Activated naive CD4-positive, alpha-beta T cell treated with anti-CD3 and anti-CD28 coated beads, Interleukin-2, amount 50 U/mL, for 24 hours (primary cell): ENCODE results near the gene PREB.

Source experiments
- H3K27ac Mint-ChIP-seq: one replicate; pipeline ENCODE4 v1.8.0; 2021; ENCODE audit warnings: mild to moderate bottlenecking, mixed read lengths
- H3K27me3 Mint-ChIP-seq: one replicate; pipeline ENCODE4 v1.8.0; 2021; ENCODE audit warnings: mixed read lengths
- H3K36me3 Mint-ChIP-seq: one replicate; pipeline ENCODE4 v1.8.0; 2021; ENCODE audit warnings: mixed read lengths
- H3K4me1 Mint-ChIP-seq: one replicate; pipeline ENCODE4 v1.8.0; 2021; ENCODE audit warnings: mixed read lengths
- H3K4me3 Mint-ChIP-seq: one replicate; pipeline ENCODE4 v1.8.0; 2021; ENCODE audit warnings: mild to moderate bottlenecking, mixed read lengths
- H3K9me3 Mint-ChIP-seq: one replicate; pipeline ENCODE4 v1.8.0; 2021; ENCODE audit warnings: mixed read lengths

Gene PREB

DNA sequence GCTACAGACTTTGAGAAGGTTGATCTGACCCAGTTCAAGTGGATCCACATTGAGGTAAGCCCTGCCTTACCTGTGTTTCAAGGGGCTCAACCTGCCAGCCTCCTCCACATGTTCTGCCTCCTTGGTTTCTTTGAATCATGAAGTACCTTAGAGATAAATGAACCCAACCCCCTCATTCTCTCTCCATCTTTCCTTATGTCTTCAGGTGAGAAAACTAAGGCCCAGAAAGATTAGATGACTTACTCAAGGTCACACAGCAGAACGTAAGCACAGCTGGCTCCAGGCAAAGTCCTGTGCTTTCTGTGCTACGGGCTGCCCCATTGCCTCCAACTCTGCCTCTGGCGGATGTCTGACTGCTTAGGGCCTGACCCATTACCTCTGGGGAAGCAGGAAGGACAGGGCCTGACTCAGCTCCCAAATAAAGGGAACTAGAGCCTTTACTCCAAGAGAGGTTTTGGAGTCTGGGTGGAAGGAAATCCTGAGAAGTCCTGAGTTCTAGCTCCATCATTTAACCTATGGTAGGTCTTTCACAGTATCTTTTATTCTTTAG lies 37.6 kb downstream of the PREB start:
- Mint-ChIP-seq H3K27me3 (no peaks in the 10 kb centered on the region), H3K9me3 (no peaks in the 10 kb centered on the region), H3K4me1 (peaks cover 14% of the 10 kb centered on the region), H3K4me3 (no peak overlapping the region), H3K36me3 (peaks cover 2% of the 10 kb centered on the region), H3K27ac (no peak overlapping the region)

DNA sequence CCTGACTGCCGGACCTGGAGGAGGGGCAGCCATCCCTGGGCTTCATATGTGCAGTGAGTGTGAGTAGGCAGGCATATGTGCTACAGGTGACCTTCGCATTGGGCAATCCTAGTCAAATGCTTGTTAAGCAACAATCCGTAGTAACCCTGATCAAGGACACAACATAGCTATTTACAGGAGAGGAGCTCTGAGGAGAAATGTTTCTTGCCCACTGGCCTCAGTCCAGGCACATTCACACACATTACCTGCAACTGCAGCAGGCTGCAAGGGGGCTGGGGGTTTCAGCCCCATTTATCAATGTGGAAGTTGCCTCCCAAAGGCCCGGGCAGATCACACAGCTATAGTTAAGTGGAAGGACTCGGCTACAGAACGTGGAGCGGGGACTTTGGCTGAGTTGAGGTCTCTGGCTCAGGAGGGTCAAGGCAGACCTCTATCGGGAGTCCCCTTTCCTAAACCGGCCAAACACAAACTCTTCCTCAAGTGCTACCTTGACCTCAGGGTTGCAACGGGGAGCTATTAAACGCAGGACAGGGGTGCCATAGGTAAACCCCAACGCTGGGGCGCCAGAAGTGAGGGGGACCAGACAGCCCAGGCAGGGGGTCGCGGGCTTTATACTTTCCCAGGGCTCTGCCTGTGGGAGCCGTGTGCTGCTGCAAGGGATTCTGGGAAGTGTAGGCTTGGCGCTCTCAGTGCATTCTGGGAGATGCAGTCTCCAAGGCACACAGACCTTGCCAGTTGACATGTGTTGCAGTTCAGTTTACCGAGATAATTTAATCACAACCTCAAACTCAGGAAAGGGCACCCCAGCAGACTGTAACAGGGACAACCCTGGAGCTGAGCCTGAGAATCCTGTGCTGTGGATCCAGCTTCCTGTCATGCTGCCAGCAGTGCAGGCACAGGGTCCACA lies 38.4 kb downstream of the PREB start:
- Mint-ChIP-seq H3K9me3 (no peaks in the 10 kb centered on the region), H3K4me3 (peak overlapping the region; percentile 52), H3K4me1 (peaks cover 14% of the 10 kb centered on the region), H3K36me3 (peaks cover 2% of the 10 kb centered on the region), H3K27me3 (no peaks in the 10 kb centered on the region), H3K27ac (peak overlapping the region; percentile 41)

DNA sequence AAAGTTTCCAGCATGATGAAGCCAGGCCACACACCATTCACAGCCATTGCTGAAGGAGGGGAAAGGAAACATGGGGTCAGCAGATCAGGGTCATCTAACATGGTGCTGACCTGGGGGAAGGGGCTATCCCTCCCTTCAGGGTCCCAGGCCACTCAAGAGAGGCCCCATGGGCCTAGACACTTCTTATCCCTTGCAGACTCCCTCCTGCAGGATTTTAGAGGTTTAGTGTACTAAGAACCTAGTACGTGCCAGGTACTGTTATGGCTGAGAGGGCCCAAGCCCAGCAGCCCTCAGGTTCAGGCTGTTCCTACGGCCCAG lies 39.0 kb downstream of the PREB start:
- Mint-ChIP-seq H3K4me1 (peaks cover 14% of the 10 kb centered on the region), H3K4me3 (peak overlapping the region; percentile 52), H3K27me3 (no peaks in the 10 kb centered on the region), H3K9me3 (no peaks in the 10 kb centered on the region), H3K36me3 (peaks cover 2% of the 10 kb centered on the region), H3K27ac (no peak overlapping the region)

DNA sequence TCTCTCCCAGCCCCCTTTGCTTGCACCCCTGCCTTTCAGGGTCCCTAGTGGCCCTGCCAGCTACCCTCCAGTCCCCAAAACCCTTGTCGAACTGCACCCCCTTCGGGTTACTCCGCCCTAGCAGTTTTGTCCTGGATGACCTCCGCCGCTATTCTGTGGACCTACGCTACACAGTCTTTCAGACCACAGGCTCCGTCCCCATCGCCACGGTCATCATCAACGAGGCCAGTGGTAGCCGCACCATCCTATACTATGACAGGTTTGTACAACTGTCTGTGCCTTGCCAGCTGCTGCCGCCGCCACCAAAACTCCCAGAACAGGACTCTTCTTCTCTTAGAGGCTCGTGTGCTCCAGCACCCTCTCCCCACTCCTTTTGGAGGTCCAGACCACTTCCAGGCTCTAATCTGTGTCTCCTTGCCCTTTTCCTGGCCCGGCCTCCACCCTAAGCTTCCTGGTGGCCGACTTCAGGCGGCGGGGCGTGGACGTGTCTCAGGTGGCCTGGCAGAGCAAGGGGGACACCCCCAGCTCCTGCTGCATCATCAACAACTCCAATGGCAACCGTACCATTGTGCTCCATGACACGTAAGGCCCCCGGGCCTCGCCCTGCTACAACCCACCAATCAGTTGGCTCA lies 40.0 kb downstream of the PREB start:
- Mint-ChIP-seq H3K9me3 (no peaks in the 10 kb centered on the region), H3K27me3 (no peaks in the 10 kb centered on the region), H3K27ac (no peak overlapping the region), H3K36me3 (peaks cover 2% of the 10 kb centered on the region), H3K4me3 (no peak overlapping the region), H3K4me1 (peaks cover 14% of the 10 kb centered on the region)

DNA sequence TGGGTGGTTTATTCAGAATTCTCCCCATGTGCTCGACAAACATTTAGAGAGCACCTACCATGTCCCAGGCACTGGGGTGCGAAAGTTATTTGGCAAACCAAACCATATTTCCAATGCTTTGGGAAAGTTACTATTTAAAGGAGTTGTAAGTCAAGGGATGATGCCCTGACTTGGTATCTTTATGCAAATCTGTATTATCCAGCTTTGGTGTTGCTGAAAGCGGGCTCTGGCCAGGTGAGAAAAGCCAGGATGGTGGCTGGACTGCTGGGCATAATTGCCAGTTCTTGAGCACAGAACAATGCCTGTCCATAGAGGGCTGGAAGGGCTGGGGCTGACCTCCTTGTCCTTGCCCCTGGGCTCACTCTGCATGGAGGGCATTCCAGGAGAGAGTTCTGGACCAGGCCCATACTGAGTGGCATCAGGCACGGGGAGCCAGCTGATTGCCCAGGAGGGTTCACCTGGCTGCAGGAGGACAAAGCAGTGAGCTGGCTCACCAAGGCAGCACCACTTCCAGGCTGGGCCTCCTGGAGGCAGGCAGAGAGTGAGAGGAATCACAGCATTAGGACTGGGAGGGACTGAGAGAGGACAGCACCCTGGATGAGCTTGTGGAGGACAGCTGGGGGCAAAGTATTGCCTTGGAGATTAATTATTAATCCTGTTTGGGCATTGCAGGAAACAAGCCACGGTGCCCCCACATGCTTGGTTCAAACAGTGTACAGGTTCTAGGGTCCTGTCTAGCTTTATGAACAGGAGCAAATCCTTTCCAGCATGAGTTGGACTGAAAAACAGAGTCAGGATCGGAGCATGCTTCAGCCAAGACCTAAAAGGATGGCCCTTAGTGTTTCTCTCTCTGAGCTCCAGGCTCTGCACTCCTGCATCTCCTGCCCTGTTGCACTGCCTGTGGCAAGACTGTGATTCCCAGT lies 40.7 kb downstream of the PREB start:
- Mint-ChIP-seq H3K27me3 (no peaks in the 10 kb centered on the region), H3K27ac (no peak overlapping the region), H3K36me3 (no peaks in the 10 kb centered on the region), H3K4me1 (peaks cover 14% of the 10 kb centered on the region), H3K4me3 (no peak overlapping the region), H3K9me3 (no peaks in the 10 kb centered on the region)

DNA sequence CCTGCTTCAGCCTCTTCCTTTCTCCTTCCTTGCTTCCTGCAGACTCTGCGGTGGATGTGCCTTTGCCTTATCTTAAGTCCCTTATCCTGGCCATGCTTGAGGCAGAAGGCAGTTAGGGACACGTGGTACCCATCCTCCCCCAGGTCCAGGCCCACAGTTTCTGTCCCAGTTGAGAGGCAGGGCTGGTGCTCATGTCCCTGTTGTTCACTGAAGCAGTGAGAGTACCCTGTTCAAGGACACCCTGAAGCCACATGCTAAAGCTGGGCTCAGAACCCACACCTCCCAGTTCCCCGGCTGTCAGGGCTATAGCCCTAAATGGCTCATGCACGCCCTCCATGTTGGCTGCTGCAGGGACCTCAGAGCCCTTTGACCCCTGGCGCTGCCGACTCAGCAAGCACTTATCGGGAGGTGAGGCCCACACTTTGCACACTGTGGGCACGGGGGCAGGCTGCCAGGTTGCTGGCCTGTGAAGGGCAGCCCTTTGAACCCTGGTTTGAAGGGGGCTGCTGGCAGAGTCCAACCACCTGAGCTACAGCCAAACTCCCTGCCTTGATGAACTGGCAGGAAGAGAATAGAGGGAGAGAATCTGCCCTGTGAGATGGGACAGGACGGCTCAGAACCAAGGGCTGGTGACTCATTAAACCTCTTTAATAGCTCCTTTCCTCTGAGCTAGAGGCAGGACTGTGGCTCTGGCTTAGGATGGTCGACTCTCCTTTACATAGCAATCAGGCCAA lies 41.6 kb downstream of the PREB start:
- H3K27me3 Mint-ChIP-seq = no peaks in the 10 kb centered on the region
- no peaks in the 10 kb centered on the region for H3K9me3 Mint-ChIP-seq
- peaks cover 14% of the 10 kb centered on the region for H3K4me1 Mint-ChIP-seq
- H3K27ac Mint-ChIP-seq = no peak overlapping the region
- H3K4me3 Mint-ChIP-seq = no peak overlapping the region
- no peaks in the 10 kb centered on the region for H3K36me3 Mint-ChIP-seq

DNA sequence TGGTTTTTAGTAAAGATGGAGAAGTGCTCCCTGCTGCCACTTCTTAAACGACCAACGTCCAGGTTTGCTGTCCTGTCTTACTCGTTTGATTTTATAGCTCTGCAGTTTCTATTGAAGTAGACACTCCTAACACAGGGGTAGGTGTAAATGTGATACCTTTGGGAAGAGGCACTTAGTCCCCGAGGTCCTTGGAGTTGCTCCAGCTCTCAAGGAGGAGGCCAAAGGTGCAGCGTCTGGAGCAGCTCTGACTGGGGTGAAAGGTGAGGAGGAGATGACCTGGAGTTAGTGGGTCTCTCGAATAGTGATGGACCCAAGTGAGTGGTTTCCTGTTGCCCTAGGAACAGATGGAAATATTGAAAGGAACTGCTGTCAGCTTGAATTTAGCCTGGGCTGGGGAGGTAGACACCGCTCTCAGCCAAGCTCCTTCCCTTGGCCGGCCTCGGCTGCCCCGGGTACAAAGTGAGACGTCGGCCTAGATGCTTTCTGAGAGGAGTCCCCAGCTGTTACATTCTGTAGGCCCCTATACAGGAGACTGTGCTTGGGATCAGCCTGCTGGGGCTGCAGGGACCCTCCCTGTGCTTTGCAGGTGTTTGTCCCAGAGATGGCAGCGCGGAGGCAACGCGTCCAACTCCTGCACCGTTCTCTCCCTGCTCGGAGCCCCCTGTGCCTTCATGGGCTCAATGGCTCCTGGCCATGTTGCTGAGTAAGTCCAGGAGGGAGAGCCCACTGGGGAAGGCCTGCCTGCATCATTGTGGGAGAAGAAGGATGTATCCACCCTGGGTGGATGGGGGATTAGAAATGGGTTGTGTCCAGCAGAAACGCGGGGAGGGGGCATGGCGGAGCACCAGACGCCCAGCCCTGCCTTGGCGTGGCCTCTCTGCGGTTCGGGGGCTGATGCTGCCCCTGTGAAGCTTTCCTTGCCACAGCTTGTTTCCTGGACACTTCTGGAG lies 42.4 kb downstream of the PREB start:
- no peaks in the 10 kb centered on the region for H3K9me3 Mint-ChIP-seq
- H3K27ac Mint-ChIP-seq = no peak overlapping the region
- no peak overlapping the region for H3K4me3 Mint-ChIP-seq
- no peaks in the 10 kb centered on the region for H3K36me3 Mint-ChIP-seq
- peaks cover 14% of the 10 kb centered on the region for H3K4me1 Mint-ChIP-seq
- no peaks in the 10 kb centered on the region for H3K27me3 Mint-ChIP-seq

DNA sequence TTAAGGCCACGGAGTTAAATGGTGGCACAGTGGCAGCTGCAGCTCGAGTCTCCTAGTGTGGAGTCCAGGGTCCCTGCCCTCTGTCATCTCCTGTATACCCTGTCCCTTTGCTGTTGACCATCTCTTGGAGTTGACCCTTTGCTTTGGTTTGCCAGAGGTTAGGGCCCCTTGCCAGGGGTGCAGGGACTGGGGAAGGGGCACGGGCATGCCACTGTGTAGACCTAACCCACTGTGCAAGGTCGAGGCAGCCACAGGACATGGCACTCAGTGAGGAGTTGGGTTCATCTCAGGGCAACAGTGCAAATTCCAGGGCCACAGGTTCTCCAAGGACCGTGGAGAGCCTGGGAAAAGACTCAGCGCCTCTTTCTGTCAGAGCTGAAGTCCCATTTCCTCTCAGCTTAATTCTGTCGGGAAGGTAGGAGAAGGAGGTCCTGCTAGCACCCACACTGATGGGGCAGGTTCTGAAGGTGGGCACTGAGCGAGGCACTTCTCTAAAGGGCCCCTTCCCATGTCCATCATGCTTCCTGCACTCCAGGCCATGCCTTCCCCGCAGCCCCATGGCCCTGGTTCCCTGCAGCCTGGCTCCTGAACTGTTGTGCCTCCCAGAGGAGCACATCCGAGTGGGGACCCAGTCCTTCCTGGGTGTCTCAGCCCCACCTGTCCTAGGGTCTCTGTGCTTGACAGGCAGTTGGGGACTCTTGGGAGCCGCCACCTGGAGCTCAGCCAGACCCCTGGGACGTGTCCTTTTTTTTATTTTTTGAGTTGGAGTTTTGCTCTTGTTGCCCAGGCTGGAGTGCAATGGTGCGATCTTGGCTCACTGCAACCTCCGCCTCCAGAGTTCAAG lies 45.1 kb downstream of the PREB start:
- H3K4me3 Mint-ChIP-seq = no peak overlapping the region
- H3K27ac Mint-ChIP-seq = no peak overlapping the region
- no peaks in the 10 kb centered on the region for H3K36me3 Mint-ChIP-seq
- no peaks in the 10 kb centered on the region for H3K27me3 Mint-ChIP-seq
- H3K4me1 Mint-ChIP-seq = peaks cover 10% of the 10 kb centered on the region
- H3K9me3 Mint-ChIP-seq = no peaks in the 10 kb centered on the region

DNA sequence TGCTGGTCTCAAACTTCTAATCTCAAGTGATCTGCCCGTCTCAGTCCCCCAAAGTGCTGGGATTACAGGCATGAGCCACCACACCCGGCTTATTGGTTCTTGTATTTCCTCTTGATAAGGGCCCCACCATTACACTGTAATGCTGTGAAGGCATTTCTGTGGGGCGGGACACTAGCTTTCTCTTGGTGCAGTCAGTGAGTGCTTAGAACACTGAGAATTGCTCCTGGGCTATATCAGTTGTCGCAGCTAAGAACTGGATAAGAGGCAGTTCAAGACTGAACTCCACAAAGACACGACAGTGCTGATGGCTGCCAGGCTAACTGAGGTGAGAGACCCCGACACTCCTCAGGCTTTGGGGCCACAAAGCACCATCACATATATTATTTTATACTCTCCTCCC lies 45.8 kb downstream of the PREB start:
- no peaks in the 10 kb centered on the region for H3K36me3 Mint-ChIP-seq
- H3K9me3 Mint-ChIP-seq = no peaks in the 10 kb centered on the region
- no peak overlapping the region for H3K27ac Mint-ChIP-seq
- no peaks in the 10 kb centered on the region for H3K27me3 Mint-ChIP-seq
- H3K4me1 Mint-ChIP-seq = peaks cover 10% of the 10 kb centered on the region
- H3K4me3 Mint-ChIP-seq = no peak overlapping the region

DNA sequence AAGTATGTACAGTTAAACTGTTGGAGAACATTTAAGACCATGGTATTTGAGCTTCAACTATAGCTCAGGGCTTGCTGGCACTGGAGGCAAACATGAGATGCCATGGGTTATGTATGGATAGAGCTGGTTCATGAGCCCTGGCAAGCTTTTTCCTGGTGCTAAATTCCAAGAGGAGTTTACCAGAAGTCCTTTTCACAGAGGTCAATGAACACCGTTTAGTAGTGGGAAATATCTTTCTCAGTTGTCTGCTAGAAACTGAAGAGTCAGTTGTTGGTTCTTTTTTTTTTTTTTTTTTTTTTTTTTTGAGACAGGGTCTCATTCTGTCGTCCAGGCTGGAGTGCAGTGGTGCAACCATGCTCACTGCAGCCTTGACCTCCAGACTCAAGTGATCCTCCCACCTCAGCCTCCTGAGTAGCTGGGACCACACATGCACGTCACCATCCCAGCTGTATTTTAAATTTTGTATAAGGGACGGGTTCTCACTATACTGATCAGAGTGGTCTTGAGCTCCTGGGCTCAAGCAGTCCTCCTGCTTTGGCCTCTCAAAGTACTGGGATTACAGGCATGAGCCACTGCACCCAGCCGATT lies 46.5 kb downstream of the PREB start:
- no peak overlapping the region for H3K4me3 Mint-ChIP-seq
- no peak overlapping the region for H3K27ac Mint-ChIP-seq
- H3K36me3 Mint-ChIP-seq = no peaks in the 10 kb centered on the region
- no peaks in the 10 kb centered on the region for H3K9me3 Mint-ChIP-seq
- H3K4me1 Mint-ChIP-seq = peaks cover 10% of the 10 kb centered on the region
- no peaks in the 10 kb centered on the region for H3K27me3 Mint-ChIP-seq

DNA sequence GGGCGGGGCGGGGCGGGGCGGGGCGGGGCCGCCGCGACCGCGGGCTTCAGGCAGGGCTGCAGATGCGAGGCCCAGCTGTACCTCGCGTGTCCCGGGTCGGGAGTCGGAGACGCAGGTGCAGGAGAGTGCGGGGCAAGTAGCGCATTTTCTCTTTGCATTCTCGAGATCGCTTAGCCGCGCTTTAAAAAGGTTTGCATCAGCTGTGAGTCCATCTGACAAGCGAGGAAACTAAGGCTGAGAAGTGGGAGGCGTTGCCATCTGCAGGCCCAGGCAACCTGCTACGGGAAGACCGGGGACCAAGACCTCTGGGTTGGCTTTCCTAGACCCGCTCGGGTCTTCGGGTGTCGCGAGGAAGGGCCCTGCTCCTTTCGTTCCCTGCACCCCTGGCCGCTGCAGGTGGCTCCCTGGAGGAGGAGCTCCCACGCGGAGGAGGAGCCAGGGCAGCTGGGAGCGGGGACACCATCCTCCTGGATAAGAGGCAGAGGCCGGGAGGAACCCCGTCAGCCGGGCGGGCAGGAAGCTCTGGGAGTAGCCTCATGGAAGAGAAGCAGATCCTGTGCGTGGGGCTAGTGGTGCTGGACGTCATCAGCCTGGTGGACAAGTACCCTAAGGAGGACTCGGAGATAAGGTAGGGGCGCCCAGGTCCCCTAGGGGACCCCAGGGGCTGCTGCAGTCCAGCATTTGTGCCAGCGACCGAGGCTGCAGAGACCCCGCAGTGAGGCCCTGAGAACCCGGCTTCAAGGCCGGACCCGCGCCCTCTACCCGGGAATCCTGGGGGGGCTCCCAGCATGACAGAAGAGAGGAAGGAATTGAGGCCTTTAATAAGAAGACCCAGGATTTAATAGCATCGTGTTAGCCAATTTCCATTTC lies 47.5 kb downstream of the PREB start, which contains the start of gene KHK:
Gene KHK, plus strand, starts transcription at position 49 of the 870 bp plus-strand sequence. Its CDS starts 488 bp downstream, at position 537.
- H3K36me3 Mint-ChIP-seq = no peaks in the 10 kb centered on the region
- H3K27ac Mint-ChIP-seq = peak within 1 kb of the TSS; percentile 35

DNA sequence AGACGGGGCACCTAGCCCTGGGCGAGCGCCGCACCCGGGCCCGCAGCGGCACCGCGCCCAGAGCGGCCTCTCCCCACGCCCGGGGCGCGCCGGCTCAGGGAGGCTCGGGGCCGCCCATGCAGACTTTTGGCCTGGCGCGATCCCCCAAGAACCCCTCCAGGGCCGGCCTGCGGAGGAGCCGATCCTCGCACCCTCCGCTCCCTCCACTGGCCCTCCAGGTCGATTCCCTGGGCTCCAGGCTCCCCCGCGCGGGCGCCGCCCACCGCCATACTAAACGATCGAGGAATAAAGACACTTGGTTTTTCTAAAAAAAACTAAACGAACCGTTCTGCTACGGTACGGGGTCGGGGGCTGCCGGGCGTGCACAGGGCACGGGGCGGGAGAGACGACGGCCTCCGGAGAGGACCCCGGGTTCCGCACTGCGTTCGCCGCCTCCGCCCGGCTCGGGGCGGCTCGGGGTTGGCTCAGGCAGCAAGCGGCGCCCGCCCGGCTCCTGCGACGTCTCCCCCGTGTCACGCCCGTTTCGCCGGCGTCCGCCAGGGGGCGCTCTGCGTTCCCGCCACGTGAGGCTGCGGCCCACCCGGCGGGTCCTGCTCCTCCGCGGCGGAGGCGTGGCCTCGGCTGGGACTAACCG lies 48.2 kb downstream of the PREB start:
- Mint-ChIP-seq H3K27ac (peak overlapping the region; percentile 35), H3K4me1 (peaks cover 16% of the 10 kb centered on the region), H3K27me3 (no peaks in the 10 kb centered on the region), H3K36me3 (no peaks in the 10 kb centered on the region), H3K4me3 (peak overlapping the region; percentile 88), H3K9me3 (no peaks in the 10 kb centered on the region)

More for the DNA sequence above, 47.5 kb downstream of the PREB start, which contains the start of gene KHK:
- Mint-ChIP-seq H3K27me3 (no peaks in the 10 kb centered on the region), H3K9me3 (no peaks in the 10 kb centered on the region), H3K4me1 (peaks cover 10% of the 10 kb centered on the region), H3K4me3 (peak within 1 kb of the TSS; percentile 88)
